H1 (cell line): Measurements from ENCODE around the gene KLHDC1. TPM values are rescaled to one million over a fixed set of nuclear protein-coding genes. Genes with fewer than 3 reads are reported as not detected.

Experiments used
- CTCF ChIA-PET: fragments of 300-600 bp; sonication (Branson Sonifier 250); formaldehyde crosslinking; loops from one replicate; lab custom pipeline; 2021; ENCODE audit not compliant: partially characterized antibody; lab: Charles Lee
- POLR2A ChIA-PET: fragments of 300-600 bp; sonication (Branson Sonifier 250); formaldehyde crosslinking; loops from one replicate; lab custom pipeline; 2021; ENCODE audit warnings: inconsistent platforms; ENCODE audit not compliant: partially characterized antibody; lab: Charles Lee
- DNase-seq, 2 experiments: peaks; one replicate each; pipeline versions ENCODE4 v3.0.0 to v3.0.0-alpha.2; 2010 to 2022; ENCODE audit warnings: low spot score in 2 of 2, low read depth in 1 of 2, mixed read lengths in 1 of 2
- FAIRE-seq: peaks from 2 replicates; lab custom pipeline; 2011; peaks lifted over from hg19 to GRCh38; lab: Jason Lieb, UNC
- H2AFZ ChIP-seq: 2 replicates; pipeline ENCODE4 v1.8.1; 2012; ENCODE audit warnings: low read length, inconsistent platforms
- H2AK5ac ChIP-seq: 2 replicates; pipeline ENCODE4 v1.6.1; 2013; ENCODE audit warnings: low read depth, low read length
- H2BK120ac ChIP-seq: replicated peaks from 2 replicates; pipeline ENCODE3; 2013; ENCODE audit warnings: low read depth, low read length, inconsistent platforms
- H2BK12ac ChIP-seq: 2 replicates; pipeline ENCODE4 v1.6.1; 2013; ENCODE audit warnings: low read depth, low read length
- H2BK15ac ChIP-seq: 2 replicates; pipeline ENCODE4 v1.6.1; 2013; ENCODE audit warnings: low read length
- H2BK20ac ChIP-seq: 2 replicates; pipeline ENCODE4 v1.6.1; 2013; ENCODE audit warnings: low read length
- H2BK5ac ChIP-seq: 2 replicates; pipeline ENCODE4 v1.6.1; 2013; ENCODE audit warnings: low read depth, low read length
- H3K14ac ChIP-seq: 2 replicates; pipeline ENCODE4 v1.6.1; 2013; ENCODE audit warnings: inconsistent platforms; ENCODE audit not compliant: insufficient read length
- H3K18ac ChIP-seq: 2 replicates; pipeline ENCODE4 v1.6.1; 2013; ENCODE audit warnings: low read length; ENCODE audit errors: extremely low read depth
- H3K23ac ChIP-seq: 2 replicates; pipeline ENCODE4 v1.6.1; 2013; ENCODE audit warnings: inconsistent platforms; ENCODE audit not compliant: insufficient read length
- H3K23me2 ChIP-seq: 2 replicates; pipeline ENCODE4 v1.6.1; 2013; ENCODE audit warnings: low read depth, low read length
- H3K27ac ChIP-seq: 2 replicates; pipeline ENCODE4 v1.6.1; 2011; ENCODE audit warnings: low read depth, low read length, inconsistent platforms
- H3K27me3 ChIP-seq, 4 experiments: replicated peaks in 1 of 4; 1 replicate in 1 of 4; 2 replicates in 3 of 4; pipeline versions ENCODE4 v1.6.1 to v1.8.1; 2011 to 2013; ENCODE audit warnings: low read length in 3 of 4, mild to moderate bottlenecking in 3 of 4, inconsistent platforms in 2 of 4, mixed read lengths in 2 of 4, moderate library complexity in 1 of 4; ENCODE audit not compliant: control insufficient read depth in 3 of 4, insufficient read depth in 3 of 4; ENCODE audit errors: extremely low read depth in 1 of 4
- H3K36me3 ChIP-seq, 4 experiments: 2 replicates each; pipeline versions ENCODE4 v1.6.1 to v1.8.1; 2011 to 2013; ENCODE audit warnings: mild to moderate bottlenecking in 4 of 4, low read length in 3 of 4, moderate library complexity in 2 of 4, control low read depth in 1 of 4, inconsistent platforms in 1 of 4; ENCODE audit not compliant: insufficient read depth in 4 of 4, control insufficient read depth in 2 of 4
- H3K4ac ChIP-seq: replicated peaks from 2 replicates; pipeline ENCODE3; 2013; ENCODE audit warnings: low read length, low read depth, mixed read lengths, inconsistent platforms; ENCODE audit not compliant: insufficient read length
- H3K4me1 ChIP-seq, 4 experiments: replicated peaks in 1 of 4; 1 replicate in 1 of 4; 2 replicates in 3 of 4; pipeline versions ENCODE4 v1.6.1 to v1.8.1; 2011 to 2013; ENCODE audit warnings: low read length in 3 of 4, inconsistent platforms in 2 of 4, mixed read lengths in 1 of 4; ENCODE audit not compliant: insufficient read depth in 4 of 4, control insufficient read depth in 3 of 4
- H3K4me2 ChIP-seq, 2 experiments: 2 replicates each; pipeline versions ENCODE4 v1.6.1 to v1.8.1; 2011 to 2013; ENCODE audit warnings: low read depth in 2 of 2, low read length in 2 of 2, control low read depth in 1 of 2, inconsistent platforms in 1 of 2, mild to moderate bottlenecking in 1 of 2; ENCODE audit not compliant: insufficient read depth in 1 of 2
- H3K4me3 ChIP-seq, 4 experiments: fragments of 200-600, 300-600 bp in 1 of 4; sonication (generic), shearing (Covaris generic), sonication (Bioruptor Twin) in 1 of 4; 2 replicates each; pipeline versions ENCODE4 v1.5.1 to v1.8.1; 2011 to 2016; ENCODE audit warnings: low read length in 4 of 4, low read depth in 3 of 4, control low read depth in 2 of 4, inconsistent platforms in 2 of 4, mild to moderate bottlenecking in 2 of 4, mixed read lengths in 1 of 4, moderate library complexity in 1 of 4; ENCODE audit not compliant: insufficient read depth in 2 of 4; ENCODE audit errors: extremely low read depth in 1 of 4
- H3K56ac ChIP-seq: replicated peaks from 2 replicates; pipeline ENCODE3; 2013; ENCODE audit warnings: low read depth, mild to moderate bottlenecking, mixed read lengths, low read length, inconsistent platforms; ENCODE audit not compliant: insufficient read length
- H3K79me1 ChIP-seq: 2 replicates; pipeline ENCODE4 v1.6.1; 2013; ENCODE audit warnings: low read depth, low read length, control low read depth
- H3K79me2 ChIP-seq, 2 experiments: 2 replicates each; pipeline versions ENCODE4 v1.6.1 to v1.8.1; 2012 to 2013; ENCODE audit warnings: low read length in 2 of 2, mild to moderate bottlenecking in 2 of 2, inconsistent platforms in 1 of 2; ENCODE audit not compliant: insufficient read depth in 2 of 2, control insufficient read depth in 1 of 2
- H3K9ac ChIP-seq, 4 experiments: replicated peaks in 1 of 4; 1 replicate in 1 of 4; 2 replicates in 3 of 4; pipeline versions ENCODE4 v1.6.1 to v1.8.1; 2011 to 2013; ENCODE audit warnings: low read depth in 3 of 4, low read length in 3 of 4, control low read depth in 2 of 4, mild to moderate bottlenecking in 2 of 4, moderate library complexity in 2 of 4, inconsistent platforms in 1 of 4; ENCODE audit errors: extremely low read depth in 1 of 4
- H3K9me3 ChIP-seq, 2 experiments: 2 replicates each; pipeline versions ENCODE4 v1.6.1 to v1.8.1; 2012 to 2013; ENCODE audit warnings: mild to moderate bottlenecking in 2 of 2, moderate library complexity in 2 of 2, control low read depth in 1 of 2, inconsistent platforms in 1 of 2, low read depth in 1 of 2, low read length in 1 of 2, mixed read lengths in 1 of 2; ENCODE audit not compliant: insufficient read depth in 2 of 2
- H4K20me1 ChIP-seq, 2 experiments: replicated peaks in 1 of 2; 2 replicates each; pipeline versions ENCODE3 to v1.8.1; 2011 to 2013; ENCODE audit warnings: inconsistent platforms in 2 of 2, low read length in 2 of 2, mild to moderate bottlenecking in 1 of 2; ENCODE audit not compliant: insufficient read depth in 2 of 2, control insufficient read depth in 1 of 2
- H4K5ac ChIP-seq: 2 replicates; pipeline ENCODE4 v1.6.1; 2013; ENCODE audit warnings: low read length, low read depth, mixed read lengths, inconsistent platforms; ENCODE audit not compliant: insufficient read length
- H4K8ac ChIP-seq: 2 replicates; pipeline ENCODE4 v1.8.0; 2013; ENCODE audit warnings: mild to moderate bottlenecking, moderate library complexity, low read length, inconsistent platforms; ENCODE audit not compliant: insufficient read depth; ENCODE audit errors: extremely low read depth
- H4K91ac ChIP-seq: replicated peaks from 2 replicates; pipeline ENCODE3; 2013; ENCODE audit warnings: low read length, mixed read lengths, inconsistent platforms; ENCODE audit not compliant: insufficient read length
- CBX5 ChIP-seq: fragments of 300-800, 300-1000 bp; sonication (generic); IDR thresholded peaks from 2 replicates; pipeline ENCODE4 v1.7.1; 2016; ENCODE audit warnings: antibody characterized with exemption, low read length, low read depth
- CTBP2 ChIP-seq: IDR thresholded peaks from 2 replicates; pipeline ENCODE4 v1.7.0; 2011; ENCODE audit warnings: borderline replicate concordance, mild to moderate bottlenecking, moderate library complexity, mixed read lengths, low read length; ENCODE audit not compliant: insufficient read depth, insufficient read length
- EZH2 ChIP-seq: fragments of 200-600 bp; sonication (generic); IDR thresholded peaks from 2 replicates; pipeline ENCODE4 v1.7.1; 2012; ENCODE audit warnings: low read depth, mild to moderate bottlenecking, moderate library complexity, low read length, inconsistent platforms; ENCODE audit not compliant: severe bottlenecking
- JUN ChIP-seq: IDR thresholded peaks from 2 replicates; pipeline ENCODE4 v1.6.1; 2011; ENCODE audit warnings: low read depth, mild to moderate bottlenecking, improper control_type of control experiment, low read length
- JUND ChIP-seq: IDR thresholded peaks from 2 replicates; pipeline ENCODE4 v1.6.1; 2011; ENCODE audit warnings: mild to moderate bottlenecking, improper control_type of control experiment, low read length
- KDM1A ChIP-seq: fragments of 200-600, 300-600 bp; sonication (generic); IDR thresholded peaks from 2 replicates; pipeline ENCODE4 v1.7.1; 2016; ENCODE audit warnings: mild to moderate bottlenecking, low read length, borderline replicate concordance
- SP4 ChIP-seq: IDR thresholded peaks from 2 replicates; pipeline ENCODE4 v1.6.1; 2012; ENCODE audit warnings: low read length, inconsistent platforms
- TBP ChIP-seq: IDR thresholded peaks from 2 replicates; pipeline ENCODE4 v1.6.1; 2011; ENCODE audit warnings: low read depth, low read length, improper control_type of control experiment
- TCF12 ChIP-seq: IDR thresholded peaks from 2 replicates; pipeline ENCODE4 v1.6.1; 2011; ENCODE audit warnings: low read depth, mild to moderate bottlenecking, low read length
- USF2 ChIP-seq: IDR thresholded peaks from 2 replicates; pipeline ENCODE4 v1.6.1; 2011; ENCODE audit warnings: low read length, improper control_type of control experiment
- YY1 ChIP-seq: IDR thresholded peaks from 2 replicates; pipeline ENCODE4 v1.6.1; 2011; ENCODE audit warnings: low read depth, mild to moderate bottlenecking, low read length
- WGBS, 2 experiments: shearing (Covaris generic) in 1 of 2; methylation state at CpG; one replicate each; pipeline versions ENCODE4 v1.1.6 to v1.1.7; 2013 to 2015; ENCODE audit warnings: low lambda C conversion rate in 2 of 2, mixed read lengths in 2 of 2, inconsistent platforms in 1 of 2, low coverage in 1 of 2, missing lambda C conversion rate in 1 of 2; ENCODE audit not compliant: insufficient replicate concordance in 2 of 2, insufficient coverage in 1 of 2, insufficient read length in 1 of 2; ENCODE audit errors: extremely low coverage in 1 of 2, missing lambda C conversion rate in 1 of 2; 5-methylcytosine and 5-hydroxymethylcytosine counted together
- polyA plus RNA-seq, 7 experiments: library from polyadenylated mRNA; depleted of rRNA in 3 of 7; stranded (reverse) in 5 of 7; unstranded in 2 of 7; fragments of >200 nt in 5 of 7; fragments of 200-250 nt in 2 of 7; gene quantifications; 1 replicate in 5 of 7; 2 replicates in 1 of 7; 4 replicates in 1 of 7; pipeline versions ENCODE4 v1.2.1 to v1.2.3, GENCODE V29; 2011 to 2013; ENCODE audit warnings: missing spikeins in 2 of 7, mixed read lengths in 2 of 7
- total RNA-seq: library from RNA; stranded (reverse); fragmentation: NEBNext Ultra II Directional; extraction: Animal tissue kit (Norgen Biotek cat#: 25700); gene quantifications from 2 replicates; pipeline ENCODE4 v1.2.1, GENCODE V29; 2021

The KLHDC1 gene
- total and polyA plus RNA-seq, 2 of the 8 experiments (the other 6 are each of a cell fraction or from before 2014, with no cell fraction given), result 0.08 TPM; not detected in 1

GRCh38 chr14:49778421-49778820 is 85.5 kb downstream of the KLHDC1 start:
- H3K23ac ChIP-seq, result no peak overlapping the region
- H3K79me1 ChIP-seq, result no peaks in the 10 kb centered on the region
- POLR2A ChIA-PET, result interaction anchor here (0.6 to 1.1 kb wide), 2 partner anchors 21 to 295 kb away, joined by 3 read pairs; no protein-coding TSS in a partner anchor
- H2BK5ac ChIP-seq, result no peak overlapping the region
- 100% methylated on average over 2 of the region's 2 CpGs; no CpG with 5 or more reads in 1 of the 2 experiments for WGBS, 2 experiments
- no peak overlapping the region for H2AK5ac ChIP-seq
- TF ChIP-seq CBX5, result no peak
- no peak for TF ChIP-seq SP4
- TF ChIP-seq USF2, result no peak
- no peak for TF ChIP-seq JUN
- no peak for TF ChIP-seq CTBP2
- no peak for TF ChIP-seq TCF12
- no peak for TF ChIP-seq TBP
- no peak for TF ChIP-seq KDM1A
- TF ChIP-seq EZH2, result no peak
- no peak for TF ChIP-seq JUND
- no peak for TF ChIP-seq YY1
- H2BK15ac ChIP-seq, result no peak overlapping the region
- H3K9me3 ChIP-seq, result no peaks in the 10 kb centered on the region
- H3K27me3 ChIP-seq, result no peaks in the 10 kb centered on the region
- H3K36me3 ChIP-seq, result peaks cover 8 to 77% (median 41%) of the 10 kb centered on the region in 4 experiments; a peak in 7 of 8 replicates
- no peaks in the 10 kb centered on the region for H3K79me2 ChIP-seq
- H4K5ac ChIP-seq, result no peak overlapping the region
- H3K18ac ChIP-seq, result no peak overlapping the region
- H4K20me1 ChIP-seq, result no peaks in the 10 kb centered on the region
- no peak overlapping the region for H3K4me3 ChIP-seq
- no peak overlapping the region for H4K91ac ChIP-seq
- CTCF ChIA-PET, result no interaction called here
- H3K23me2 ChIP-seq, result no peaks in the 10 kb centered on the region
- no peak overlapping the region for H3K14ac ChIP-seq
- no peaks in the 10 kb centered on the region for H3K4me1 ChIP-seq
- H2BK12ac ChIP-seq, result no peak overlapping the region
- H3K4me2 ChIP-seq, result no peak overlapping the region
- H3K9ac ChIP-seq, result no peak overlapping the region
- H3K27ac ChIP-seq, result no peak overlapping the region
- H4K8ac ChIP-seq, result no peak overlapping the region
- no peak overlapping the region for H2BK120ac ChIP-seq
- no peak for FAIRE-seq
- H3K56ac ChIP-seq, result no peak overlapping the region
- no peak overlapping the region for H2BK20ac ChIP-seq
- no peak for DNase-seq
- H3K4ac ChIP-seq, result no peak overlapping the region
- no peak overlapping the region for H2AFZ ChIP-seq
